MCF 10A (cell line): ENCODE results near the gene PROB1. TPM values are rescaled to one million over a fixed set of nuclear protein-coding genes. Genes with fewer than 3 reads are reported as not detected.

Experiments used
- BruUV-seq: library from RNA; stranded (reverse); fragments of 400-500 nt; replicated peaks from 2 replicates; lab custom pipeline; 2021; lab: Mats Ljungman, UMichigan
- CTCF ChIA-PET: fragments of 300-600 bp; sonication (Branson Sonifier 250); formaldehyde crosslinking; extraction: SDS; loops from one replicate; lab custom pipeline; 2021; ENCODE audit warnings: antibody characterized with exemption, inconsistent platforms; lab: Yijun Ruan, JAX
- POLR2A ChIA-PET: fragments of 300-600, 350-650 bp; sonication (Branson Sonifier 250); formaldehyde crosslinking; extraction: SDS; loops from one replicate; lab custom pipeline; 2020; ENCODE audit warnings: antibody characterized with exemption, inconsistent platforms; lab: Yijun Ruan, JAX
- DNase-seq: peaks from one replicate; pipeline ENCODE4 v3.0.0-alpha.2; 2018; ENCODE audit not compliant: unreplicated experiment
- H3K27ac Mint-ChIP-seq: one replicate; pipeline ENCODE4 v1.8.0; 2022; ENCODE audit warnings: mild to moderate bottlenecking, low read depth, mixed read lengths; ENCODE audit not compliant: unreplicated experiment
- H3K27me3 Mint-ChIP-seq: one replicate; pipeline ENCODE4 v1.8.0; 2022; ENCODE audit warnings: mixed read lengths; ENCODE audit not compliant: insufficient read depth, unreplicated experiment
- H3K36me3 Mint-ChIP-seq: one replicate; pipeline ENCODE4 v1.8.0; 2022; ENCODE audit warnings: mild to moderate bottlenecking, moderate library complexity, mixed read lengths; ENCODE audit not compliant: insufficient read depth, unreplicated experiment
- H3K4me1 Mint-ChIP-seq: one replicate; pipeline ENCODE4 v1.8.0; 2022; ENCODE audit warnings: mixed read lengths; ENCODE audit not compliant: insufficient read depth, unreplicated experiment
- H3K4me3 Mint-ChIP-seq: one replicate; pipeline ENCODE4 v1.8.0; 2022; ENCODE audit warnings: mild to moderate bottlenecking, moderate library complexity, mixed read lengths; ENCODE audit not compliant: unreplicated experiment
- H3K9me3 Mint-ChIP-seq: one replicate; pipeline ENCODE4 v1.8.0; 2022; ENCODE audit warnings: mixed read lengths; ENCODE audit not compliant: unreplicated experiment
- intact Hi-C: fragments of 100-400 bp; cut with micrococcal nuclease; formaldehyde crosslinking; loops from 2 replicates; pipeline ENCODE4 v1.14.1; 2022
- total RNA-seq: library from RNA; stranded (reverse); gene quantifications from 2 replicates; pipeline ENCODE4 v1.2.3, GENCODE V29; 2022
- TF ChIP-seq, protein P1 (sequence below): fragments of 200-600 bp; IDR thresholded peaks from one replicate; pipeline ENCODE4 v1.8.0; 2022; ENCODE audit warnings: antibody characterized with exemption, mild to moderate bottlenecking; ENCODE audit not compliant: unreplicated experiment

Gene PROB1
- total RNA-seq, 1 experiment from 2014 or later = 2.3 TPM

GRCh38 chr5:139392678-139393496, 2.0 kb downstream of the PROB1 start:
- DNase-seq = peak; percentile 63
- no peak overlapping the region for H3K27ac Mint-ChIP-seq
- H3K9me3 Mint-ChIP-seq = no peaks in the 10 kb centered on the region
- ChIA-PET CTCF (interaction anchor here (0.6 kb wide), 1 partner anchor 19 kb away, joined by 3 read pairs; no protein-coding TSS in a partner anchor), POLR2A (no interaction called here)
- H3K4me3 Mint-ChIP-seq = peak overlapping the region; percentile 67
- TF ChIP-seq, protein P1, sequence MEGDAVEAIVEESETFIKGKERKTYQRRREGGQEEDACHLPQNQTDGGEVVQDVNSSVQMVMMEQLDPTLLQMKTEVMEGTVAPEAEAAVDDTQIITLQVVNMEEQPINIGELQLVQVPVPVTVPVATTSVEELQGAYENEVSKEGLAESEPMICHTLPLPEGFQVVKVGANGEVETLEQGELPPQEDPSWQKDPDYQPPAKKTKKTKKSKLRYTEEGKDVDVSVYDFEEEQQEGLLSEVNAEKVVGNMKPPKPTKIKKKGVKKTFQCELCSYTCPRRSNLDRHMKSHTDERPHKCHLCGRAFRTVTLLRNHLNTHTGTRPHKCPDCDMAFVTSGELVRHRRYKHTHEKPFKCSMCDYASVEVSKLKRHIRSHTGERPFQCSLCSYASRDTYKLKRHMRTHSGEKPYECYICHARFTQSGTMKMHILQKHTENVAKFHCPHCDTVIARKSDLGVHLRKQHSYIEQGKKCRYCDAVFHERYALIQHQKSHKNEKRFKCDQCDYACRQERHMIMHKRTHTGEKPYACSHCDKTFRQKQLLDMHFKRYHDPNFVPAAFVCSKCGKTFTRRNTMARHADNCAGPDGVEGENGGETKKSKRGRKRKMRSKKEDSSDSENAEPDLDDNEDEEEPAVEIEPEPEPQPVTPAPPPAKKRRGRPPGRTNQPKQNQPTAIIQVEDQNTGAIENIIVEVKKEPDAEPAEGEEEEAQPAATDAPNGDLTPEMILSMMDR = peak; percentile 35
- peaks cover 5% of the 10 kb centered on the region for H3K36me3 Mint-ChIP-seq
- no peaks in the 10 kb centered on the region for H3K27me3 Mint-ChIP-seq
- no TSS peak for BruUV-seq
- intact Hi-C loops = no loop called here
- peaks cover 16% of the 10 kb centered on the region for H3K4me1 Mint-ChIP-seq

GRCh38 chr5:139392324-139392677, 2.6 kb downstream of the PROB1 start:
- BruUV-seq = no TSS peak
- Mint-ChIP-seq H3K4me1 (peaks cover 16% of the 10 kb centered on the region), H3K4me3 (peak overlapping the region; percentile 67), H3K27ac (peak overlapping the region; percentile 66), H3K9me3 (no peaks in the 10 kb centered on the region), H3K27me3 (no peaks in the 10 kb centered on the region), H3K36me3 (peaks cover 5% of the 10 kb centered on the region)
- POLR2A ChIA-PET = interaction anchor here (1.7 kb wide), 1 partner anchor 11 kb away, joined by 8 read pairs; the partner anchor contains the start of gene SPATA24
- intact Hi-C loops = no loop called here
- TF ChIP-seq, protein P1 = no peak
- CTCF ChIA-PET = interaction anchor here (0.6 to 1.8 kb wide), 2 partner anchors 18 to 20 kb away, joined by 3 to 7 read pairs; no protein-coding TSS in a partner anchor
- no peak for DNase-seq

- intact Hi-C loops = no loop called here
- no peaks in the 10 kb centered on the region for H3K9me3 Mint-ChIP-seq
- peaks cover 16% of the 10 kb centered on the region for H3K4me1 Mint-ChIP-seq
- DNase-seq = peak; percentile 88
- TF ChIP-seq, protein P1 = no peak
- peak overlapping the region; percentile 67 for H3K4me3 Mint-ChIP-seq
- H3K27ac Mint-ChIP-seq = peak overlapping the region; percentile 66
- CTCF ChIA-PET = interaction anchor here (0.6 to 1.8 kb wide), 5 partner anchors 17 to 995 kb away, joined by 3 to 7 read pairs (median 4); no protein-coding TSS in a partner anchor
- peaks cover 5% of the 10 kb centered on the region for H3K36me3 Mint-ChIP-seq
- POLR2A ChIA-PET = interaction anchor here (1.1 to 1.7 kb wide), 3 partner anchors 12 to 97 kb away, joined by 6 to 8 read pairs (median 7); partner anchors contain the start of genes PAIP2 and SPATA24
- TSS peak; percentile 50 for BruUV-seq
- H3K27me3 Mint-ChIP-seq = no peaks in the 10 kb centered on the region
Observed at GRCh38 chr5:139391570-139392323, 3.2 kb downstream of the PROB1 start.
